Gastrocnemius medialis (tissue), 4 donors: ENCODE measurements around the gene SMYD3. TPM values are rescaled to one million over a fixed set of nuclear protein-coding genes. Genes with fewer than 3 reads are reported as not detected.

ENCODE experiments used
- ATAC-seq, 2 donors: fragments of 150-250 bp; one replicate each; pipeline ENCODE4 v1.9.1; 2016
- DNase-seq, 2 donors: peaks; one replicate each; pipeline ENCODE4 v3.0.0-alpha.2; 2019
- H3K27ac ChIP-seq, 4 donors: fragments of 200-600 bp; sonication (generic); 1 replicate in 1 of 4; 2 replicates in 3 of 4; pipeline ENCODE4 v1.5.1; 2016 to 2018; ENCODE audit warnings: mild to moderate bottlenecking in 2 of 4, moderate library complexity in 1 of 4
- H3K27me3 ChIP-seq, 3 donors: fragments of 200-600 bp; sonication (generic) in 2 of 3; 1 replicate in 1 of 3; 2 replicates in 2 of 3; pipeline versions ENCODE4 v1.5.1 to v1.6.0; 2016 to 2019; ENCODE audit warnings: mild to moderate bottlenecking in 1 of 3, moderate library complexity in 1 of 3
- H3K36me3 ChIP-seq, 2 donors: fragments of 200-600 bp; sonication (generic) in 1 of 2; one replicate each; pipeline ENCODE4 v1.5.1; 2017 to 2018
- H3K4me1 ChIP-seq, 2 donors: fragments of 200-600 bp; sonication (generic) in 1 of 2; one replicate each; pipeline ENCODE4 v1.5.1; 2016 to 2017; ENCODE audit warnings: mild to moderate bottlenecking in 2 of 2
- H3K4me3 ChIP-seq, 4 donors: fragments of 200-600 bp; sonication (generic) in 3 of 4; 1 replicate in 1 of 4; 2 replicates in 3 of 4; pipeline ENCODE4 v1.5.1; 2016 to 2019; ENCODE audit warnings: mild to moderate bottlenecking in 2 of 4
- H3K9me3 ChIP-seq, 3 donors: fragments of 200-600 bp; sonication (generic) in 2 of 3; 1 replicate in 1 of 3; 2 replicates in 2 of 3; pipeline ENCODE4 v1.5.1; 2016 to 2019
- POLR2A ChIP-seq, 2 donors: fragments of 450-650 bp; IDR thresholded peaks; one replicate each; pipeline ENCODE4 v1.6.1; 2017; ENCODE audit warnings: antibody characterized with exemption in 2 of 2, mild to moderate bottlenecking in 2 of 2, moderate library complexity in 2 of 2
- in situ Hi-C, 4 donors: fragments of 200-750 bp; cut with MboI; loops; one replicate each; pipeline versions ENCODE4 v1.15.0 to v1.8.0; 2017; ENCODE audit warnings: low sequenced_read_pairs in 4 of 4
- intact Hi-C: fragments of 100-400 bp; cut with DNase I; formaldehyde crosslinking; loops from one replicate; pipeline ENCODE4 v1.15.1; 2023; ENCODE audit warnings: low total_unique reads
- total RNA-seq, 4 donors: library from RNA; depleted of rRNA; stranded (reverse); fragments of >200 nt; gene quantifications; one replicate each; pipeline versions ENCODE4 v1.1.0 to v1.2.3, GENCODE V29; 2016
- TF ChIP-seq, protein P1 (sequence below), 5 experiments: fragments of 450-650 bp in 3 of 5; fragments of 200-600 bp in 2 of 5; sonication (generic) in 2 of 5; IDR thresholded peaks in 4 of 5; conservative IDR thresholded peaks in 1 of 5; 1 replicate in 4 of 5; 2 replicates in 1 of 5; pipeline ENCODE4 v1.5.1; 2016 to 2019; ENCODE audit warnings: antibody characterized with exemption in 5 of 5, mild to moderate bottlenecking in 3 of 5, moderate library complexity in 3 of 5

SMYD3 gene
- total RNA-seq, 4 donors from 2014 or later: 4.4 to 10.3 (median 6.3) TPM

DNA sequence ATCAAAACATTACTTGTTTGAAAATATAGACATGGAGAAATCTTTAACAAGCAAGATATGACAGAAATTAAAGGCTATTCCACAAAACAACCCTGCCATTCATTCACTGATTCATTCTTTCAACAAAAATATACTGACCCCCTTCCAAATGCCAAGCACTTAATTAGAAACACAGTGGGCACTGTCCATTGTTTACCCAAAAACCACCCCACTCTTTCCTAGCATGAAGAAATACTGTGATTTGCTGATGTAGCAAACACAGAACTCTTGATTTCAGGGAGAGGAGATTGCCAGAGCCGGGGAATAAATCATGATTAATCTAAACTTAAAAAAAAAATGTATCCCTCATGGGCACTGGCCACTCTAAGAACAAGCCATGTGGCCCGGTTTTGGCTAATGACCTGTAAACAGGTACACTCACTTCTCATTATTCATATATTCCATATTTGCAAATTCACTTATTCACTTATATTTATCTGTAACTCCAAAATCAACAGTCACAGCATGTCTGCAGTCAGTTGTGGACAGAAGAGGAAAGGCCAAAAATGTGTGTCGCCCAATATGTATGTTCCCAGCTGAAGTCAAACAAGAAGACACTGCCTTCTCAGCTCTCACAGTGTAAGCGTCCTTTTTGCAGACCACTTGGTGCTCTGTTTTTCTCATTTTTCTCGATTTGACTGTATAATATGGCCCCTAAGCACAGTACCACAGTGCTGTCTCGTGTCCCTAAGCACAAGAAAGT, 133.1 kb downstream of the SMYD3 start:
- Histone ChIP-seq H3K27ac (no peak overlapping the region), H3K27me3 (no peaks in the 10 kb centered on the region), H3K4me1 (no peaks in the 10 kb centered on the region), H3K4me3 (no peak overlapping the region), H3K9me3 (no peaks in the 10 kb centered on the region), H3K36me3 (no peaks in the 10 kb centered on the region)
- TF ChIP-seq POLR2A (IDR thresholded peaks at IDR 0.05): no peak
- TF ChIP-seq, protein P1, sequence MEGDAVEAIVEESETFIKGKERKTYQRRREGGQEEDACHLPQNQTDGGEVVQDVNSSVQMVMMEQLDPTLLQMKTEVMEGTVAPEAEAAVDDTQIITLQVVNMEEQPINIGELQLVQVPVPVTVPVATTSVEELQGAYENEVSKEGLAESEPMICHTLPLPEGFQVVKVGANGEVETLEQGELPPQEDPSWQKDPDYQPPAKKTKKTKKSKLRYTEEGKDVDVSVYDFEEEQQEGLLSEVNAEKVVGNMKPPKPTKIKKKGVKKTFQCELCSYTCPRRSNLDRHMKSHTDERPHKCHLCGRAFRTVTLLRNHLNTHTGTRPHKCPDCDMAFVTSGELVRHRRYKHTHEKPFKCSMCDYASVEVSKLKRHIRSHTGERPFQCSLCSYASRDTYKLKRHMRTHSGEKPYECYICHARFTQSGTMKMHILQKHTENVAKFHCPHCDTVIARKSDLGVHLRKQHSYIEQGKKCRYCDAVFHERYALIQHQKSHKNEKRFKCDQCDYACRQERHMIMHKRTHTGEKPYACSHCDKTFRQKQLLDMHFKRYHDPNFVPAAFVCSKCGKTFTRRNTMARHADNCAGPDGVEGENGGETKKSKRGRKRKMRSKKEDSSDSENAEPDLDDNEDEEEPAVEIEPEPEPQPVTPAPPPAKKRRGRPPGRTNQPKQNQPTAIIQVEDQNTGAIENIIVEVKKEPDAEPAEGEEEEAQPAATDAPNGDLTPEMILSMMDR (IDR thresholded peaks at IDR 0.05 in 4 of 5, conservative IDR thresholded peaks at IDR 0.05 in 1 of 5): no peak
- in situ Hi-C loops (no loop called here), intact Hi-C loops (no loop called here)
- ATAC-seq (no peak), DNase-seq (no peak)

DNA sequence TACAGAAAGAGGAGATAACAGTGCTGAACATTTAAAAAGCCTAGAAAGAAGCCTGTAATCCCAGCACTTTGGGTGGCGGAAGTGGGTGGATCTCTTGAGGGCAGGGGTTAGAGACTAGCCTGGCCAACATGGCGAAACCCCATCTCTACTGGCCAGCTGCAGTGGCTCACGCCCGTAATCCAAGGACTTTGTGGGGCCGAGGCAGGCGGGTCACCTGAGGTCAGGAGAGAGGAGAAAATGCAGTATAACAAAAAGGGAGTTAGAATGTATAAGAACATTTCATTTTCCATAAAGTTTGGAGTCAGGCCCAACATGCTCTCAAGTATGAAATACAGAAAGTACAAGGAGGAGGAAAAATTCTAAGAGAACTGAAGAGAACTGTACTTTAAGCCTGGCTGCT, 134.5 kb downstream of the SMYD3 start:
- no peaks in the 10 kb centered on the region for H3K4me1 ChIP-seq
- intact Hi-C loops: no loop called here
- TF ChIP-seq POLR2A (IDR thresholded peaks at IDR 0.05): no peak
- TF ChIP-seq, protein P1 (IDR thresholded peaks at IDR 0.05 in 4 of 5, conservative IDR thresholded peaks at IDR 0.05 in 1 of 5): no peak
- H3K27ac ChIP-seq: no peak overlapping the region
- no peaks in the 10 kb centered on the region for H3K36me3 ChIP-seq
- DNase-seq (no peak), ATAC-seq (no peak)
- H3K27me3 ChIP-seq: no peaks in the 10 kb centered on the region
- no peaks in the 10 kb centered on the region for H3K9me3 ChIP-seq
- no peak overlapping the region for H3K4me3 ChIP-seq
- in situ Hi-C loops: no loop called here

DNA sequence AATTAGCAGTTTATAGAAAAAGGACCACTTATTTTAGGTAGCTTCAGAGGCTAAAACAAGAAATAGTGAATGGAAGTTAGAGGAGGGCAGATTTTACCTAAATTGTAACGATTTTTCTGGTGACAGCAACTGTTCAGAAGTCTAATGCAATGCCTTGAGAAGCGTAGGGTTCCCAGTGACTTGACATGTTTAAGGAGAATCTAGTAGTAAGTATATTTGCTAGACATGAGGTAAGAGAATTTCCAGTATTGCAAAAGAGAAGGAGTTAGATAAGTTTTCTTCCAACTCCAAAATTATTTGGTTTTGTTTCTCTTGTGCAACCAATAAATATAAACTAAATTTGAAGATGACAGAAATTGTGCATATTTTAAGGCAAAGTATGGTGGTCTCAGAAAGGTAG, 140.0 kb downstream of the SMYD3 start:
- no peak for ATAC-seq
- in situ Hi-C loops (no loop called here), intact Hi-C loops (no loop called here)
- no peak for DNase-seq
- Histone ChIP-seq H3K27ac (no peak overlapping the region), H3K4me1 (no peaks in the 10 kb centered on the region), H3K9me3 (no peaks in the 10 kb centered on the region), H3K36me3 (no peaks in the 10 kb centered on the region), H3K27me3 (no peaks in the 10 kb centered on the region), H3K4me3 (no peak overlapping the region)
- TF ChIP-seq, protein P1 (IDR thresholded peaks at IDR 0.05 in 4 of 5, conservative IDR thresholded peaks at IDR 0.05 in 1 of 5): no peak
- TF ChIP-seq POLR2A (IDR thresholded peaks at IDR 0.05): no peak

DNA sequence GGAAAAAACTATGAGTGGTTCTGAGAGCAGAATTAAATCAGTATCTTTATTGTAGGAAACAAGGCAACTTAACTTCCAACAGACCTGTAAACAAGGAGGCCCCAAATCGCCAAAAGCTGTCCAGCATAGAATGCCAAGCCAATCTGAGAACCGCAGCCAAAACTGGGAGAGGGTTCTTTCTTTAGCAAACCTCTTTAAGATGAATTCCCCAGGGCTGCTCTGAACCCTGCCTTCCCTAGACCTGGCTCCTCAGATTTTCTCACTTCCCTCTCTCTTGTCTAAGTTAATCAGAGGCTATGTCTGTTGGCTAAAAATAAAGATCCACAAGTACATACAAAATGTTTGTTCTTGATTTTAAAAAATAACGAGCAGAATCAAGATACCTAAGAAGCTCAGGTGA, 141.4 kb downstream of the SMYD3 start:
- no peak overlapping the region for H3K27ac ChIP-seq
- in situ Hi-C loops: no loop called here
- H3K27me3 ChIP-seq: no peaks in the 10 kb centered on the region
- no peak for TF ChIP-seq POLR2A (IDR thresholded peaks at IDR 0.05)
- TF ChIP-seq, protein P1 (IDR thresholded peaks at IDR 0.05 in 4 of 5, conservative IDR thresholded peaks at IDR 0.05 in 1 of 5): no peak
- DNase-seq (no peak), ATAC-seq (no peak)
- H3K9me3 ChIP-seq: no peaks in the 10 kb centered on the region
- H3K4me1 ChIP-seq: no peaks in the 10 kb centered on the region
- H3K4me3 ChIP-seq: no peak overlapping the region
- H3K36me3 ChIP-seq: no peaks in the 10 kb centered on the region
- intact Hi-C loops: no loop called here
